A673 (cell line): Measurements from ENCODE around the gene APOC1. TPM values are rescaled to one million over a fixed set of nuclear protein-coding genes. Genes with fewer than 3 reads are reported as not detected.

Experiments used
- BruUV-seq: library from RNA; stranded (reverse); fragments of 400-500 nt; replicated peaks from 2 replicates; lab custom pipeline; 2021; lab: Mats Ljungman, UMichigan
- CTCF ChIA-PET: fragments of 300-600 bp; sonication (Branson Sonifier 250); formaldehyde crosslinking; loops from one replicate; lab custom pipeline; 2022; ENCODE audit warnings: antibody characterized with exemption; lab: Charles Lee
- POLR2A ChIA-PET: fragments of 300-600 bp; sonication (Branson Sonifier 250); formaldehyde crosslinking; loops from one replicate; lab custom pipeline; 2022; ENCODE audit warnings: antibody characterized with exemption; ENCODE audit not compliant: low non-redundant PET; lab: Charles Lee
- DNase-seq: peaks from one replicate; pipeline ENCODE4 v3.0.0-alpha.2; 2015; ENCODE audit warnings: low spot score
- H3K27ac ChIP-seq: fragments of 200-600 bp; sonication (generic); 2 replicates; pipeline ENCODE4 v1.5.1; 2016; ENCODE audit warnings: mixed run types, low read depth, mild to moderate bottlenecking, mixed read lengths, antibody characterized with exemption, low read length; ENCODE audit not compliant: poor library complexity, severe bottlenecking
- H3K27me3 ChIP-seq: fragments of 200-600 bp; sonication (generic); replicated peaks from 2 replicates; pipeline ENCODE4 v1.6.1; 2017; ENCODE audit warnings: mixed run types, low read depth, mild to moderate bottlenecking, mixed read lengths, antibody characterized with exemption, low read length; ENCODE audit not compliant: insufficient read depth, poor library complexity
- H3K36me3 ChIP-seq: fragments of 200-600 bp; sonication (generic); 2 replicates; pipeline ENCODE4 v1.6.1; 2016; ENCODE audit warnings: mixed run types, mild to moderate bottlenecking, mixed read lengths, antibody characterized with exemption, low read length; ENCODE audit not compliant: insufficient read depth, poor library complexity, severe bottlenecking
- H3K4me1 ChIP-seq: fragments of 200-600 bp; sonication (generic); 2 replicates; pipeline ENCODE4 v1.6.1; 2017; ENCODE audit warnings: mixed run types, mild to moderate bottlenecking, mixed read lengths, antibody characterized with exemption, low read length; ENCODE audit not compliant: insufficient read depth, poor library complexity, severe bottlenecking
- H3K4me3 ChIP-seq: fragments of 200-600 bp; sonication (generic); 2 replicates; pipeline ENCODE4 v1.5.1; 2016; ENCODE audit warnings: low read depth, mixed run types, mild to moderate bottlenecking, mixed read lengths, low read length; ENCODE audit not compliant: poor library complexity, severe bottlenecking
- H3K9me3 ChIP-seq: fragments of 200-600 bp; sonication (generic); 2 replicates; pipeline ENCODE4 v1.6.1; 2016; ENCODE audit warnings: mixed run types, low read depth, mild to moderate bottlenecking, mixed read lengths, antibody characterized with exemption, low read length; ENCODE audit not compliant: poor library complexity, severe bottlenecking
- EZH2 ChIP-seq: fragments of 200-600 bp; sonication (generic); IDR thresholded peaks from 2 replicates; pipeline ENCODE4 v1.6.1; 2017; ENCODE audit warnings: borderline replicate concordance, low read depth, mild to moderate bottlenecking, mixed read lengths, antibody characterized with exemption, low read length; ENCODE audit not compliant: poor library complexity, severe bottlenecking
- intact Hi-C: fragments of 100-400 bp; cut with micrococcal nuclease; formaldehyde crosslinking; loops from one replicate; pipeline ENCODE4 v1.10.0; 2022; ENCODE audit not compliant: unreplicated experiment
- total RNA-seq: library from RNA; stranded (reverse); gene quantifications from 2 replicates; pipeline ENCODE4 v1.2.3, GENCODE V29; 2021
- TF ChIP-seq, protein P1 (sequence below): fragments of 300-800, 200-600 bp; sonication (generic); conservative IDR thresholded peaks from 2 replicates; pipeline ENCODE4 v1.5.1; 2017; ENCODE audit warnings: low read depth, mild to moderate bottlenecking, antibody characterized with exemption, low read length, moderate library complexity, mixed read lengths

The APOC1 gene
- total RNA-seq, 1 experiment from 2014 or later: 5.5 TPM

DNA sequence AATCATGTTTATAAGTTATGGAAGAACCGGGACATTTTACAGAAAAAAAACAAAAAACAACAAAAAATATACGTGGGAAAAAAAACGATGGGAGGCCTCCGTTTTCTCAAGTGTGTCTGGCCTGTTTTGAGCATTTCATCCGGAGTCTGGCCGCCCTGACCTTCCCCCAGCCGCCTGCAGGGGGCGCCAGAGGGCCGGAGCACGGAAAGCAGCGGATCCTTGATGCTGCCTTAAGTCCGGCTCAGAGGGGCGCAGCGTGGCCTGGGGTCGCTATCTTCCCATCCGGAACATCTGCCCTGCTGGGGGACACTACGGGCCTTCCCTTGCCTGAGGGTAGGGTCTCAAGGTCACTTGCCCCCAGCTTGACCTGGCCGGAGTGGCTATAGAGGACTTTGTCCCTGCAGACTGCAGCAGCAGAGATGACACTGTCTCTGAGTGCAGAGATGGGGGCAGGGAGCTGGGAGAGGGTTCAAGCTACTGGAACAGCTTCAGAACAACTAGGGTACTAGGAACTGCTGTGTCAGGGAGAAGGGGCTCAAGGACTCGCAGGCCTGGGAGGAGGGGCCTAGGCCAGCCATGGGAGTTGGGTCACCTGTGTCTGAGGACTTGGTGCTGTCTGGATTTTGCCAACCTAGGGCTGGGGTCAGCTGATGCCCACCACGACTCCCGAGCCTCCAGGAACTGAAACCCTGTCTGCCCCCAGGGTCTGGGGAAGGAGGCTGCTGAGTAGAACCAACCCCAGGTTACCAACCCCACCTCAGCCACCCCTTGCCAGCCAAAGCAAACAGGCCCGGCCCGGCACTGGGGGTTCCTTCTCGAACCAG is 10.6 kb upstream of the APOC1 start:
- H3K9me3 ChIP-seq: no peaks in the 10 kb centered on the region
- no peak overlapping the region for H3K4me3 ChIP-seq
- TF ChIP-seq, protein P1, sequence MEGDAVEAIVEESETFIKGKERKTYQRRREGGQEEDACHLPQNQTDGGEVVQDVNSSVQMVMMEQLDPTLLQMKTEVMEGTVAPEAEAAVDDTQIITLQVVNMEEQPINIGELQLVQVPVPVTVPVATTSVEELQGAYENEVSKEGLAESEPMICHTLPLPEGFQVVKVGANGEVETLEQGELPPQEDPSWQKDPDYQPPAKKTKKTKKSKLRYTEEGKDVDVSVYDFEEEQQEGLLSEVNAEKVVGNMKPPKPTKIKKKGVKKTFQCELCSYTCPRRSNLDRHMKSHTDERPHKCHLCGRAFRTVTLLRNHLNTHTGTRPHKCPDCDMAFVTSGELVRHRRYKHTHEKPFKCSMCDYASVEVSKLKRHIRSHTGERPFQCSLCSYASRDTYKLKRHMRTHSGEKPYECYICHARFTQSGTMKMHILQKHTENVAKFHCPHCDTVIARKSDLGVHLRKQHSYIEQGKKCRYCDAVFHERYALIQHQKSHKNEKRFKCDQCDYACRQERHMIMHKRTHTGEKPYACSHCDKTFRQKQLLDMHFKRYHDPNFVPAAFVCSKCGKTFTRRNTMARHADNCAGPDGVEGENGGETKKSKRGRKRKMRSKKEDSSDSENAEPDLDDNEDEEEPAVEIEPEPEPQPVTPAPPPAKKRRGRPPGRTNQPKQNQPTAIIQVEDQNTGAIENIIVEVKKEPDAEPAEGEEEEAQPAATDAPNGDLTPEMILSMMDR: peak; percentile 97
- TF ChIP-seq EZH2: no peak
- no peak overlapping the region for H3K27ac ChIP-seq
- ChIA-PET POLR2A (no interaction called here), CTCF (interaction anchor here (0.7 kb wide), 1 partner anchor 435 kb away, joined by 3 read pairs; no protein-coding TSS in a partner anchor)
- intact Hi-C loops: loop anchor here (2.0 kb wide), 1 partner anchor 47 kb away; no protein-coding TSS in a partner anchor
- H3K36me3 ChIP-seq: peaks cover 22% of the 10 kb centered on the region
- DNase-seq: peak; percentile 65
- no peaks in the 10 kb centered on the region for H3K27me3 ChIP-seq
- peaks cover 6% of the 10 kb centered on the region for H3K4me1 ChIP-seq
- no TSS peak for BruUV-seq

DNA sequence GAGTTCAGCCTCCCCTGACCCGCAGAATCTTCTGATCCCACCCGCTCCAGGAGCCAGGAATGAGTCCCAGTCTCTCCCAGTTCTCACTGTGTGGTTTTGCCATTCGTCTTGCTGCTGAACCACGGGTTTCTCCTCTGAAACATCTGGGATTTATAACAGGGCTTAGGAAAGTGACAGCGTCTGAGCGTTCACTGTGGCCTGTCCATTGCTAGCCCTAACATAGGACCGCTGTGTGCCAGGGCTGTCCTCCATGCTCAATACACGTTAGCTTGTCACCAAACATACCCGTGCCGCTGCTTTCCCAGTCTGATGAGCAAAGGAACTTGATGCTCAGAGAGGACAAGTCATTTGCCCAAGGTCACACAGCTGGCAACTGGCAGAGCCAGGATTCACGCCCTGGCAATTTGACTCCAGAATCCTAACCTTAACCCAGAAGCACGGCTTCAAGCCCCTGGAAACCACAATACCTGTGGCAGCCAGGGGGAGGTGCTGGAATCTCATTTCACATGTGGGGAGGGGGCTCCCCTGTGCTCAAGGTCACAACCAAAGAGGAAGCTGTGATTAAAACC is 9.9 kb upstream of the APOC1 start:
- DNase-seq: no peak
- H3K27ac ChIP-seq: no peak overlapping the region
- intact Hi-C loops: loop anchor here (2.0 kb wide), 1 partner anchor 46 kb away; no protein-coding TSS in a partner anchor
- ChIA-PET CTCF (no interaction called here), POLR2A (no interaction called here)
- H3K4me1 ChIP-seq: peaks cover 6% of the 10 kb centered on the region
- no peak for TF ChIP-seq EZH2
- TF ChIP-seq, protein P1: peak; percentile 44
- H3K27me3 ChIP-seq: no peaks in the 10 kb centered on the region
- peaks cover 22% of the 10 kb centered on the region for H3K36me3 ChIP-seq
- H3K9me3 ChIP-seq: no peaks in the 10 kb centered on the region
- no peak overlapping the region for H3K4me3 ChIP-seq
- no TSS peak for BruUV-seq

DNA sequence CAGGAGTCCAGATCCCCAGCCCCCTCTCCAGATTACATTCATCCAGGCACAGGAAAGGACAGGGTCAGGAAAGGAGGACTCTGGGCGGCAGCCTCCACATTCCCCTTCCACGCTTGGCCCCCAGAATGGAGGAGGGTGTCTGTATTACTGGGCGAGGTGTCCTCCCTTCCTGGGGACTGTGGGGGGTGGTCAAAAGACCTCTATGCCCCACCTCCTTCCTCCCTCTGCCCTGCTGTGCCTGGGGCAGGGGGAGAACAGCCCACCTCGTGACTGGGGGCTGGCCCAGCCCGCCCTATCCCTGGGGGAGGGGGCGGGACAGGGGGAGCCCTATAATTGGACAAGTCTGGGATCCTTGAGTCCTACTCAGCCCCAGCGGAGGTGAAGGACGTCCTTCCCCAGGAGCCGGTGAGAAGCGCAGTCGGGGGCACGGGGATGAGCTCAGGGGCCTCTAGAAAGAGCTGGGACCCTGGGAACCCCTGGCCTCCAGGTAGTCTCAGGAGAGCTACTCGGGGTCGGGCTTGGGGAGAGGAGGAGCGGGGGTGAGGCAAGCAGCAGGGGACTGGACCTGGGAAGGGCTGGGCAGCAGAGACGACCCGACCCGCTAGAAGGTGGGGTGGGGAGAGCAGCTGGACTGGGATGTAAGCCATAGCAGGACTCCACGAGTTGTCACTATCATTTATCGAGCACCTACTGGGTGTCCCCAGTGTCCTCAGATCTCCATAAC is 8.8 kb upstream of the APOC1 start, which contains the start of gene APOE:
TSS of gene APOE (plus strand) at position 360 of the 724 bp plus-strand sequence. CDS start 829 bp downstream, outside the sequence.
- DNase-seq: no peak
- ChIA-PET POLR2A (no interaction called here), CTCF (interaction anchor here (0.6 to 0.9 kb wide), 5 partner anchors 154 to 772 kb away, joined by 3 to 8 read pairs (median 4); no protein-coding TSS in a partner anchor)
- intact Hi-C loops: loop anchor here (2.0 kb wide), 1 partner anchor 45 kb away; no protein-coding TSS in a partner anchor
- Histone ChIP-seq H3K4me3 (peak within 1 kb of the TSS; percentile 40), H3K27me3 (no peaks in the 10 kb centered on the region), H3K27ac (no peak within 1 kb of the TSS), H3K4me1 (peaks cover 6% of the 10 kb centered on the region), H3K9me3 (no peaks in the 10 kb centered on the region), H3K36me3 (peaks cover 12% of the 10 kb centered on the region)
- no peak for TF ChIP-seq EZH2
- TF ChIP-seq, protein P1: no peak
- BruUV-seq: no TSS peak
